PC-9 (cell line): ENCODE measurements around the gene CPB1.

Experiments used
- CTCF ChIP-seq: fragments of 200-600 bp; sonication (generic); conservative IDR thresholded peaks from 2 replicates; pipeline ENCODE4 v1.6.1; 2017; ENCODE audit warnings: mixed run types, antibody characterized with exemption, mild to moderate bottlenecking, moderate library complexity
- EZH2 ChIP-seq: fragments of 200-600 bp; sonication (generic); IDR thresholded peaks from 2 replicates; pipeline ENCODE4 v1.8.0; 2017; ENCODE audit warnings: antibody characterized with exemption, low read depth

GRCh38 chr3:148796799-148797198 is 30.8 kb upstream of the CPB1 start:
- TF ChIP-seq CTCF: no peak
- TF ChIP-seq EZH2: no peak
